DND-41 (cell line): ENCODE measurements around the gene CTBP2.

ENCODE experiments used
- CTCF ChIP-seq: IDR thresholded peaks from 2 replicates; pipeline ENCODE4 v1.5.1; 2012; ENCODE audit warnings: borderline replicate concordance, low read length, moderate library complexity, mild to moderate bottlenecking; ENCODE audit not compliant: poor library complexity, severe bottlenecking; ENCODE audit errors: extremely low read depth
- EZH2 ChIP-seq: IDR thresholded peaks from 3 replicates; pipeline ENCODE4 v1.6.1; 2012; ENCODE audit warnings: borderline replicate concordance, low read depth, mild to moderate bottlenecking, moderate library complexity, low read length, inconsistent platforms; ENCODE audit not compliant: severe bottlenecking

- no peak for TF ChIP-seq CTCF
- TF ChIP-seq EZH2 = no peak
These were observed 11.2 kb downstream of the CTBP2 start for GRCh38 chr10:125149036-125149679.
